ENCODE measurements around the gene WDR27.
"Not testable (repeated sequence)": the region's sequence is repeated elsewhere in the genome, so short reads cannot be mapped to it uniquely, and the experiment has no call there.

WDR27 gene

DNA sequence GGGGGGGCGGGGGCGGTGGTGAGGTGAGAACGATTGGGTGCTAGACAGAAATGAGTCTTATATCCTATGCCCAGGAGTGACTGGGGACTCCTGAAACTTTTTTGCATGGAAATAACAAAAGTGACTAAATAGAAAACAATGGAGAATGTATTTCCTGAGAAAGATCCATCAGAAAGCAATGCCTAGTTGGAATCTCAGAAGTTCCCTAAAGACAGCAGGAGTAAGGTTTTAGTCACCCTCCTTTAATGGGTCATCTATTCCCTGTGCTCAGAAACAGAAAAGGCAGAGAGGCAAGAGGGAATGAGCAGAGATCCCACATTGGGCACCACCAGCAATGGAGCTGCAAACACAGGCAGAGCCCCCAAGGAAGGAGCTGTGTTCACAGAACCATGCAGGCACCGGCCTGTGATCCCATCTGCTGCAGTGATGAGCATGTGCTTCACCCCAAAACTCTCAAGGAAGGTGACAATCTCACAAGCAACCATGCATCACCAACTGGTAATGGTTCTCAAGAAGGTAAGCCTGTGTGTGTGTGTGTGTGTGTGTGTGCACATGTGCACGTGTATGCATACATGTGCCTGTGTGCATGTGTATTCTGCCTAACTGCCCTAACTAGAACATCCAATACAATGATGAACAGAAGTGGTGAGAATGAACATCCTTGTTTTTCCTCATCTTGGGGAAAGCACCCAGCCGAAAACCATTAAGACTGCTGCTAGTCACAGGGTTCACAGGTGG lies 168.4 kb downstream of the WDR27 start:
- H3K4me3 ChIP-seq (ENCODE audit: low read depth, low read length), result no peak overlapping the region

DNA sequence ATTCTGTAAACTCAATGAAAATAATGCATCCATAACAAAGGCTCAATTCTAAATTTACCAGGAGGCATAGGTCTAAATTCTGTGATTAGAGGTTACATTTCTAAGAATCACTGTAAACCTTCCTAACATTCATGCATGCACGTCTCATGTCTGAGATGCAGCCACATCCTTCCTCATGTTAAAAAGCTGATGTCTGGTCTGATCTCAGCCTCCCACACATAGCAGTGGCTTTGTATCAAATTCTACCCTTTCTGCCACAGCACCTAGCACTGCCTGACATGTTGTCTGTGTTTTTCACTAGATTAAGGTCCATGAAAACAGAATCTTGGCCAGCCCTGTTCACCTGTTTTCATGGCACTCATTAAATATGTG lies 171.1 kb downstream of the WDR27 start:
- no peak overlapping the region for H3K4me3 ChIP-seq (ENCODE audit: low read depth, low read length)

GRCh38 chr6:169529931-169530751 lies 171.7 kb downstream of the WDR27 start:
- no peak overlapping the region for H3K4me3 ChIP-seq (ENCODE audit: low read depth, low read length)

DNA sequence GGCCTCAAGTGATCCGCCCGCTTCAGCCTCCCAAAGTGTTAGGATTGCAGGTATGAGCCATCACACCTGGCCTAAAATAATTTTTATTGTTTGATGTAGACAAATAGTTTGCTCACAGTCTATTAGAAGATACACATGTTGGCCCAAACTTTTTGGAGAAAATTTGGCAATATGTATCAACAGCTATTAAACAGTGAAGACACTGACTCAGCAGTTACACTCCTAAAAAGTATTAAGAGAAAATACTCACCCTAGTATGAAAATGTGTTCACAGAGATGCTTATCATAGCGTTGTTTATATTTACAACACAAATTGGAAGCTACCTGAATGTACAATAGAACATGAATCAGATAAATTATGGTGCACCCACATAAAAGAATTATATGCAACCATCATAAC lies 173.1 kb downstream of the WDR27 start:
- no peak overlapping the region for H3K4me3 ChIP-seq (ENCODE audit: low read depth, low read length)

DNA sequence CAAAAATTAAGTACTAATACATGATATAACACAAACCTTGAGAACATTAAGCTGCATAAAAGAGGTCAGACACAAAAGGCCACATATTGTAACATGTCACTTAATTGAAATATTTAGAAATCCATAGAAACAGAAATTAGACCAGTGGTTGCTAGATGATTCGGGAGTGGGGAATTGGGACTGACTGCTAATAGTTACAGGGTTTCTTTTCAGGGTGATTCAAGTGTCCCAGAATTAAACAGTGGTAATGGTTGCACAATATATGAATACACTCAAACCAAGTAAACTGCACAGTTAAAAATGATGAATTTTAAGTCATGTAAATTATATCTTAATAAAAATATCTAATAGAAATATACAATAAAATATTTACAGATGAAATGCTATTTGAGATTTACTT lies 174.5 kb downstream of the WDR27 start:
- no peak overlapping the region for H3K4me3 ChIP-seq (ENCODE audit: low read depth, low read length)

GRCh38 chr6:169521825-169522224 lies 180.0 kb downstream of the WDR27 start:
- H3K4me3 ChIP-seq (ENCODE audit: low read depth, low read length), result no peak overlapping the region

DNA sequence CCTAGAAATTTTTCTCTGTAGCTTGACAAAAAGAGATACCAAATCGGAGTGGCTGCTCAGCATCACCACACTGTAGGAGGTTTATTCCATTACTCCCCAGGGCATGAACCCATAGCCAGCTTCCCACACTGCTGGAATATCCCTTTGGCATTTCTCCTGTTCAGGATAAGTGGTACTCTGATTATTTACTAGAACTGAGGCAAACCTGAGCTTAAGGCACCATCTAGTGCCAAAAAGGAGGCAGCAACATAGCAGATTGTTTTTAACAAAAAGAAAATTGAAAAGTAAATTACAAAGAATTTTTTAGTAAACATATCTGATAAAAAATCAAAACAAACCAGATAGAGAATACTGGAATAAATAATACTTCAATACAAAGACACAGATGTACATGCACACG lies 181.7 kb downstream of the WDR27 start:
- H3K4me3 ChIP-seq (ENCODE audit: low read depth, low read length), result no peak overlapping the region

DNA sequence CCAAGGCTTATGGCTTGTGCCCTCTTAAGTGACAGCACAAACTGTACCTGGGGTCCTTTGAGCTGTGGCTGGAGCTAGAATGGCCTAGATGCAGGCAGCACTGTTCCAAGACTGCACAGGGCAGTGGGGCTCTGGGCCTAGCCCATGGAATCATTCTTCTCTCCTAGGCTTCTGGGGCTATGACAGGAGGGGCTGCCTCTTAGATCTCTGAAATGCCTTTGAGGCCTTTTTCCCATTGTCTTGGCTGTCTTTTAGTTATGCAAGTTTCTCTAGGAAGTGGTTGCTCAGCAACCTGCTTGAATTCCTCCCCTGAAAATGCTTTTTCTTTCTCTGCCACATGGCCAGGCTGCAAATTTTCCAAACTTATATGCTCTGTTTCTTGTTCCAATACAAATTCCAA lies 183.4 kb downstream of the WDR27 start:
- H3K4me3 ChIP-seq (ENCODE audit: low read depth, low read length), result no peak overlapping the region

DNA sequence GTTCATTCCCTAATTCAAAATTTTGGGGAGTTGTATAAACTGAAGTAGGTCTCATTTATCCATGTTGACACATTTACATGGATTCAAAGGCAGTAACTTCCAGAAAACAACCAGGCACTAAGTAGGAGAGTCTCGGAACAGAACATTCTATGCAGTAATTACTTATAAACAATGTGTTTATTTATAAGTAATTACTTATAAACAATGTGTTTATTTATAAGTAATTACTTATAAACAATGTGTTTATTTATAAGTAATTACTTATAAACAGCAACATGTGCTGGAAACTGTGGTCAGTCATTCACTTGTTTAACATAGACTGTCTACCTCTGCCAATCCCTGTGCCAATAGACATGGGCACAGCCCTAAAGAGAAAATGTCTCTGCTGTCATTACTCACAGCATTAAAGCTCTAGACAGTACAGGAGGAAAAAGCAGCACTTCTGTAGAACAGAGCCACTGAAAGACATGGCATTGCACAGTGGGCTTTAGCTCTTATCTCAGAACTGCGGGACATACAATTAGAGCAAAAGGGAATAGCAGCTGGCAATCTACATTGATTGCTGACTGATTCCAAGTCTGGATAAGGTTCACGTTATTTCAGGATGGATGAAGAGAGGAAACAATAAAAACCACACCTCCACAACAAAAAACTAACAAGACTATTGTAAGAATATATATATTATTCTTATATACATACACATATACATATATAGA lies 188.2 kb downstream of the WDR27 start:
- H3K4me3 ChIP-seq (ENCODE audit: low read depth, low read length), result no peak overlapping the region

DNA sequence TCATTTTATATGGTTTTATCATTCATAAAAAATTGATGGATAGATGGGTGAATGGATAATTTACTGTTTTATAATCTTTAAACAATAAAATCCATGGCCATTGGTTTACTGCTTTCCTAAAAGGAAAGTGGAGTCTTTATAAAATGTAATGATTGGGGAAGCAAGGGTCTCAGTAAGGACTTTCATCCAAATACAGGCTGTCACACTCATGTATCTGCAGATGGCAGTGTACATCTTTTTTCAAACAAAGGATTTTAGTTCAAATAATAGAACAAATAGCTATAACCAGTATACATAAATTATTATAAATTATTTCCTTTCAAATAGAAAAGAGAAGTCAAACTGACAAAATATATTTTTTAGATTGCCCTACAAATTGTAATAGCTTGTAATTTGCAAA lies 190.0 kb downstream of the WDR27 start:
- not testable (repeated sequence) for H3K4me3 ChIP-seq (ENCODE audit: low read depth, low read length)

- H3K4me3 ChIP-seq (ENCODE audit: low read depth, low read length), result no peak overlapping the region
These were observed 191.0 kb downstream of the WDR27 start for GRCh38 chr6:169510871-169511270.

GRCh38 chr6:169508452-169508851 lies 193.4 kb downstream of the WDR27 start:
- no peak overlapping the region for H3K4me3 ChIP-seq (ENCODE audit: low read depth, low read length)

GRCh38 chr6:169503422-169504152 lies 198.2 kb downstream of the WDR27 start:
- H3K4me3 ChIP-seq (ENCODE audit: low read depth, low read length), result no peak overlapping the region

- H3K4me3 ChIP-seq (ENCODE audit: low read depth, low read length), result no peak overlapping the region
These were observed 199.4 kb downstream of the WDR27 start for GRCh38 chr6:169502445-169502844.

DNA sequence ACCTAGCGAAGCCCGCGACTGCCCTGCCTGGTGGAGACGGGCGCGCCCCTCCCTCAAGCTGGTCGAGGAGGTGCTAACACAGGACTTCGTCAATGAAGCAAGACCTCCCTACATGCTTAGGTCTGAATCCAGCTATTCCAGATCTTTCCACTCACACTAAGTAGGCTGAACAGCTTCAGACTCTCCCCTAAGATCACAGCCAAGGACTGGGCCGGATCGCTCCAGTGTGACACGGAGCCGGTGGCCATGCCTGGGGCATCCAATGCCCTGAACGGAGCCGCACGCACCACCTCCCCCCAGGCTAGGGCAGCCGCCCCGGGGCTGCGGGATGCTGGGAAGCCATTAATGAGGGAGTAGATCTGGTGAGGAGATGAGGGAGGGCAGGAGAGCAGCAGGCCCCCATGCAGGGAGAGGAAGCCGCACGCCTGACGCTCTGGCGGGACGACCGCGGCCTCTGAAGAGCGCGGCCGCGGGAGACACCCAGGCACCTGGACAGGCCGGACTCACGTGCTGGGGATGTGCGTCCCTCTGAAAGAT lies 200.0 kb downstream of the WDR27 start:
- no peak overlapping the region for H3K4me3 ChIP-seq (ENCODE audit: low read depth, low read length)

- no peak overlapping the region for H3K4me3 ChIP-seq (ENCODE audit: low read depth, low read length)
These were observed 200.7 kb downstream of the WDR27 start for GRCh38 chr6:169501128-169501527.

- H3K4me3 ChIP-seq (ENCODE audit: low read depth, low read length), result no peak overlapping the region
These were observed 201.1 kb downstream of the WDR27 start for GRCh38 chr6:169500688-169501087.

DNA sequence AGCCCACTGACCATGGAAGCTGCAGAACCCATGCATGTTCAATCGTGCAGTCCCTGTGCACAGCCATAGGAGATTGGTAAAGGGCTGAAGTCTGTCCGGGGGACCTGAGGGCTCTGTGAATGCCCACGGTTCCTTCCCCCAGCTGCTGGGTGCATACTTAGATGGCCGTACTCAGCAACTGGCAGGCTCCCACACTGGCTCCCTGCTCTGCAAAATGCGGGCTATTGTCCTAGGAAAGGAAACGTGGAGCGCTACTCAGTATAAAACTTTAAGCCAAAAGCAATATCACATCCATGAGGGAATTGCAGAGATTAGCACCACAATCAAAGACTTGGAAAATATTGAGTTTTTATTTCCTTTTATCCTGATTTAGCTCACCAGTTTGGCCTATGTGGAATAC lies 202.0 kb downstream of the WDR27 start:
- no peak overlapping the region for H3K4me3 ChIP-seq (ENCODE audit: low read depth, low read length)

DNA sequence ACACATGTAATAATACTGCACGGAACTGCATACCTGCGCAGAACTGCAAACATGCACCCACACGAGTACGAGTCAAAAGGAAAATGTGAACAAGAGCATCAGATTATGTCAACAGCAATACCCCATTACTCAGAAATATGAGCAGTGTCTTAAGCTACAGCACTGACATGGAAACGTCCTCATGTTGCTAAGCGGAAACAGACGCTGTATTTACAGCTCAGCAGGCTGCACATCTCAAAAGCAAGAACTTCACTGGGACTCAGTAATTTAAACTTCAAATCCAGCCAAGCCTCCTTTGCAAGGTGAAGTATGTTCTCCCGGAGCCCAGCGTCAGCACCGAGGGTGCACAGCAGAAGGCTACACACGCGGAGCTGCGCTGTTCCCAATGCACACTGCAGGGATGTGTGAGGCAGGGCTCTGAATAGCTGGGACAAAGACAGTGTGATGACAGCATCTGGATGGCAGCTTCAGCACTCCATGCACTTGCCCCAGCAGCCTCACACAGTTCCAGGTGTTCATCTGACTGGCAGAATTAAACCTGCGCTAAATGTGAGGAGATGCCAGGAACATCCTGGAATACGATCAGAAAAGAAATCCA lies 202.8 kb downstream of the WDR27 start:
- no peak overlapping the region for H3K4me3 ChIP-seq (ENCODE audit: low read depth, low read length)

DNA sequence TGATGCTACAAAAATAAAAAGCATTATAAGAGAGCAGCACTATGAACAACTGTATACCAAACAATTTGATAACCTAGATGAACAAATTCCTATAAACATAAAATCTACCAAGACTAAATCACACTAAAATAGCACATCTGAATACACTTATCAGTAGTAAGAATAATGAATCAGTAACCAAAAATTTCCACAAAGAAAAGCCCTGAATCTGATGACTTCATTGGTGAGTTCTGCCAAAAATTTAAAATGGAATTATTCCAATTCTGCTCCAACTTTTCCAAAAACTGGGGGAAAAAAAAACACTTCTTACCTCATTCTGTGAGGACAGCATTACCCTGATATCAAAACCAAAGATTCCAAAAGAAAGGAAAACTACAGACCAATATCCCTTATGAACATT lies 206.2 kb downstream of the WDR27 start:
- no peak overlapping the region for H3K4me3 ChIP-seq (ENCODE audit: low read depth, low read length)

GRCh38 chr6:169494038-169494437 lies 207.8 kb downstream of the WDR27 start:
- H3K4me3 ChIP-seq (ENCODE audit: low read depth, low read length), result no peak overlapping the region

Measured in iPS-11a (cell line).